ENCODE measurements around the gene LAMA2.

LAMA2 gene

DNA sequence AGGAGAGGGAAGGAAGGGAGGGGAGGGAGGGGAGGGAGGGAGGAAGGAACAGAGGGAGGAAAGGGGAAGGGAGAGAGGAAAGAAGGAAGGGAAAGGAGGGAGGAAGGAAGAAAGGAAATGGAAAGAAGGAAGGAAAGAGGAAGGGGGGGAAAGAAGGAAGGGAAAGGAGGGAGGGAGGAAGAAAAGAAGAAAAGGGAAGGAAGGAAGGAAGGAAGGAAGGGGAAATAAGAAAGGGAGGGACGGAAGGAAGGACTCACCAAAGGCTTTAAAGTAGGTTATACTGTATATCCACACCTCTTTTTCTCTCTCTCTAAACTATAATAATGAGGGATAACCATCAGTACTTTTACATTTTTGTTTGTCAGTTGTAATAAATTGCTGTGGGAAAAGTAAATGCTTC, 502.2 kb downstream of the LAMA2 start:
- DNase-seq = no peak

DNA sequence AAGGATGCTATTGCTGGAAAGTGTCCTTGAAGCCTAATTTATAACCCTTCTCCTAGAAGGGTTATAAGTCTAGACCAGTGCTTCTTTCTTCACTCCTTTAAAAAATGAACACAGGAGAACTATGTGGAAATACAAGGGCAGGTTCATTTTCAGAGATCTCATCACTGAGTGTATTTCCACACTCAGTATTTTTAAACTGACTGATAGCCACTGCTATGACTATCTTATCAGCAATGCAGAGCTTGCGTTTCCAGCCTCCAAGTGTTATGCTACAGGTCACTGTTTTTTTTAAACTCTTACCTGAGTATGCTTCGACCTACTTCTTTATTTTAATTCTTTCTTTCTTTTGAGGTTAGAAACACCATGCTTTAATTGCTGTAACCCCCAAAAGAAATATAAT, 508.0 kb downstream of the LAMA2 start:
- no peak for DNase-seq

DNA sequence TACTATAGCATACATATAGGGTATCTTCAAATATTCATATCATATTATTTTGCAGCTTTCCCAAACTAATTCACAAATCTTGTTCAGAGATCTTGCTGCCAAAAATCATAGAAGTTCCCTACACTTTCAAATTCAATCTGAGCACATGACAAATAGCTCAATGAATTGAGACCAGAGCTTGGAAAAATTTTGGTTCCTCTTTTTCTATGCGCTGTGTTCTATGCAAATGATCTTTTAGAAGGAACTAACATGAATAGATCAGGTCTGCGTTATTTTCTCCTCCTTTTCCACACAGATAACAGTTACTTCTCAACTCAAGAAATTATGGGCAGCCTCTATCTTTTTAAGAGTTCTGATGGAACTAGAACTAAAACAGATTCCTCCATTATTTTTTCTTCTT, 510.7 kb downstream of the LAMA2 start:
- DNase-seq = no peak

DNA sequence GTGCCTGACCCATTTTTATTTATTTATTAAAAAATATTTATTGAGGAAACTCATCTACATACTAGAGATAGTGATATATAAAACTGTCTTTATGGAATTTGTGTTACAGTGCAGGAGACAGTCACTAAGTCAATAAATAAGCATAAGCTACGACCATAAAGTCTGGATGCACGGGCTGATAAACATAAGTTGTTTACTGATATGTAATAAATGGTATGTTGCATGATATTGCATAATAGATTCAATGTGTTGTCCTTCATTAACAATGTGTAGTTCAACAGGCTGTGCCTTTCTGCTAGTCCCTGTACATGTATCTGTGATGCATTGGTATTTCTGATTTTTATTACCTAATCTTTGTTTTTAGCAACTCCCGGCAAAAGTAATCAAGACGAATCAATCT, 515.8 kb downstream of the LAMA2 start:
- no peak for DNase-seq

DNA sequence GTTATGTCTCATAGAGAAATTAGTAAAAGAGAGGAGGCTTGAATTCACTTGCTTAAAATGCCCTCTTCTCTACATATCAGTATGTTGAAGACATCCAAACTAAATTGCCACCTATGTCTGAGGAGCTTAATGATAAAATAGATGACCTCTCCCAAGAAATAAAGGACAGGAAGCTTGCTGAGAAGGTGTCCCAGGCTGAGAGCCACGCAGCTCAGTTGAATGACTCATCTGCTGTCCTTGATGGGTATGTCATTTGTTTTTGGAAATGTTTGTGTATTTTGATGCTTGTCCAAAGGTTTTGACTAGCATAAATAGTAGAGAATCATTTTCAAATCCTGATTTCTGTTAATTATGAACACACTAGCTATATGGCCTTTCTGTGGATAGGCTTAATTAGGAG, 519.3 kb downstream of the LAMA2 start:
- DNase-seq = no peak

DNA sequence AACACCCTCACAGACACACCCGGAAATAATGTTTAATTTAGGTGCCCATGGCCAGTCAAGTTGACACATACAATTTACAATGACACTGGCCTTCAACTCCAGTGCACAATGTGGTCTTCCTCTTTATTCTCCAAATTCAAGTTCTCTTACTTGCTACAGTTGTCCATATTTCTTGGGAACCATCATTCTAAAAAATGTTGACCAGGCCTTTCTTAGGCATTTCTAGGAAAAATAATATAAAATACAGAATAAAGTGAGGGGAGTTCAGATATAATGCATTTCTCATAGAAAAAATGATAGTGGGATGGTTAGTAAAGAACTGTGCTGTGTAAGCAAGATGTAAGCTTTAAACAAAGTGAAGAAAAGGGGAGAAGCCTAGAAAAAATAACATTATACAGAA, 528.2 kb downstream of the LAMA2 start:
- DNase-seq = no peak

DNA sequence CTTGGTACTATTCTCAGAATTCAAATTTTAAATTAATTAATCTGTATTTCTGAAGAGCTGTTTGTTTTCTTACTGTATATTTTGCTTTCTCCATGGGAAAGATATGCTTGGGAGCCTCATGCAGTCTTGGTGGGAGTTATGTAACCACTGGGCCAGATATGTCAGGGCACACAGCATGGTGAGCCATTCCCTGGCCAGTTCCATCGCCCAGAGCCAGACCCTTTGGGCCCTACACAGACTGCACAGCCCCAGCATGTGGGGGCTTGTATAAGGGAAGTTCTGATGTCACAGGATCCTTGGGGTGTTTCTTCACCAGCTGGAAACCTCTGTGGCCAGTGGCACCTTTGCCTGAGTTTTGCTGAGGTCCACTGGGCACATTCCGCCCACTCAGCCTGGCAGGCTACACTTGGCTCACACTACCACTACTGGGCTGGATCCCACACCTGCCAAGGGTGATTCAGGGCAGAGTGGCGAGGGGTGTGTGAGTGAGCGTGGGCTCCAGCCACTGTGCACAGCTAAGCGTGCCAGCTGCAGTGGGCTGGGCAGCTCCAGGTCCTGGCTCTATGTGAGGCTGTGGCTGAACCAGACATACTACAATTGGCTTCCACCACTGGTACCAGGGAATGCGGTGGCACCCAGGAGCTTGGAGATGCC, 533.5 kb downstream of the LAMA2 start:
- no peak for DNase-seq

DNA sequence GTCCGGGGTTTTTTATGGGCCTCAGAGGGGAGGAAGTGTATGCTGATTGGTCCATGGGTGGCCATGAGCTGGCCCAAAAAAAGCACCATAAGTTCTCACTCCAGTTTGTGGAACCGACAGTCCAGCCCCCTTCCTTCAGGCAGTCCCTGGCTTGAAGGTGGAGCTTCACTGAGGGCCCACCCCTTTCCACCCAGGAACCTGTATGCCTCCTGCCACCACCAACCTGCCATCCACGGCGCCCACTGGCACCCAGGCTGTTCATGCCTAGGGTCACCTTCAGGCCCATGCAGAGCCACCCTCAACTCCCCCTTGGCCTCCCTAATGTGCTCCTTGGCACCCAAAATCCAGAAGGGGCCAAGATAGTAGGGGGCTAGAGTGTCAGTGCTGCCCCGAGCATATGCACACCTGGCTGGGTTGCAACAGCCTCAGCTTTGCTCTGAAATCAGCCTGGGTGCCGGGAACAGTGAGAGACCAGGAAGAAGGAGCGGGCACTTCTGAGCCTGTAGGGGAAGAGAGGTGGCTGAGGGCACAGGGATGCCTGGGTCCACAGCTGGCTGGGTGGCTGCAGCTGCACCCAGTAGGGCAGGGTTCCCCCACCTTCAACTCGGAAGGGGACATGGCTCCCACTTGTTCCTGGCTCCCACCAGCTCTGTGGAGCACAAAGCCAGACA, 534.6 kb downstream of the LAMA2 start:
- DNase-seq = no peak

DNA sequence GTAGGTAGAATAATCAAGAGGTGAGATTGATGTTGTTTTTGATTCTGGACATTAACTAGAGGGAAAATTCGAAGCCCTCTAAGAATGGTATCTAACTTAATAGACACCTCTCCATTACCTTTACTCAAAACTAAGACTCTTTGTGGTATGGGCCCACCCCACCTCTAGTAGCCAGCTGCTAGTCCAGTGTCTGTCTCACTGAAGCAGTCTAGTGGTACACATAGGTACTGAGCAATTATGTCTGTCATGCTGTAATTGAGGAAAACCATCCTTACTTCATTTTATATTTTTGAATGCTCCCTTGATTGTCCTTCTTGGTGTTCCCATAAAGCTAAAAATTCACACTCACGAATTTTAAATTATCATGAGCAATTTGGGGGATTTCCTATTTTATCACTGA, 536.4 kb downstream of the LAMA2 start:
- DNase-seq = no peak

DNA sequence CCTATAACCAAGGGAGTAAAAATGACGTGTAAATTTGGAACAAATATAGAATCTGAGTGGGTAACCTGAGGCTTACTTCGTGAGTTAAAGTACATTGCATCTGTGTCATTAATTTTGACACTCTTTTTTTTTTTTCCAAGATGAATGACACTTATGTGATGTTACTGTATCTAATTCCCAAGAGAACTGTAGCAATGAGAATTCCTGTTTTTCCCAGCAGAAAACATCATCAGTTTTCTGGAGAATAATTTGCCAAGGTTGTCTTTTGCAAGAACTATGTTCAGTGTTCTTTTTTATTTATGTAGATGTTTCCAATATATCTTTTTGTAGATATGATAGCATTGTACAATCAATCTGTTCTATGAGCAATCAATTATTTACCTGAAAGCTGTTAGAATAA, 543.4 kb downstream of the LAMA2 start:
- no peak for DNase-seq

DNA sequence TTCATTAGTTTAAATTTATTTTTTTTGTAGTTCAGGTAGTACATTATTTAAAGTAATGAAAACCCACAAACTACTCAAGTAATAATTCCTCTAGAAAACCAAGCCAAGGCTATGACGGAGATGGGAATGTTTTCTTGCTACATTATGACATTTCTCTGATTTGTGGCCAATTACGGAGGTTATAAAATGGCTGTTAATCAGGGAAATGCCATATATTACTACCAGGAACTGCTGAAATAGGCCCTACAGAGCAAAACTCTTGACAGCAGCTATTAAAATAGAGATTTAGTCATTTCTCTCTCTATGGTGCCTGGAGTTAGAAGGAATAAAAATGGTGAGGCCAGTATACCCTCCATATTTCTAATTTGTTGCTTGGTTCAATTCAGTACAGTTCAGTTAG, 547.0 kb downstream of the LAMA2 start:
- no peak for DNase-seq

DNA sequence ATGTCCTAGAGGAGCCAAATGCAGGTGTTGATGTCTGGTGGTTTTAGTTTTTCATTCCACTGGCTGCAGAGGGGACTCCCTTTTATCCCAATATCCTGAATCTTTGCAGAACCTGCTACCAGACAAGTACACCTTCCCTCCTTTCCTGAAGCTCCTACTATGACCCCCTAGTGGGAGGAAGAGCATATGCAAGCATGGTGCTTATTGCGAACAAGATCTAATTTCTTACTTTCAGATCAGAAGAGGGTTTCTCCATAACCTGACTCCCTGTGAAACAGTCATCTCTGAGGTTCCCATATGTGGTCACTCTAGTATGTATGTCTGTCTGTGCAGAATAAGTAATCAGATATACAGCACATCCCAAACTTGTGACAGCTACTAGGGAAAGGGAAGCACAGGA, 549.8 kb downstream of the LAMA2 start:
- no peak for DNase-seq

DNA sequence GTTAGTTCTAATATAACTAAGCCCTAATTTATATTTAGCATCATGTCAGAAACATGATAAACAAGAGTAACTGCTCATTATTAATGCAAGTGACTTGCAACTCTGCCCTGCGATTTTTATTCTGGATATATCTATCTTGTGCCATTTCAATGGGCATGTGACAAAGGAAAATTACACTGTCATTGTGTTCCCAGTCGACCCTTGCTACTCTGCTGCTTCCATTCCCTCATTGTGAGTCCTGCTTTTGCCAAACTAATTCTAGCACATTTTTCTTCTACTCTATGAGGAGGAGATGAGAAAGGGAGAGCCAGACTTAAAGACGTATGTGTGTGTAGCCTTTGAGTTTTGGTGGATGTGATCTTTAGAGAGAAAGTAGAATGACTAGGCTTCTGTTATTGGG, 551.2 kb downstream of the LAMA2 start:
- no peak for DNase-seq

DNA sequence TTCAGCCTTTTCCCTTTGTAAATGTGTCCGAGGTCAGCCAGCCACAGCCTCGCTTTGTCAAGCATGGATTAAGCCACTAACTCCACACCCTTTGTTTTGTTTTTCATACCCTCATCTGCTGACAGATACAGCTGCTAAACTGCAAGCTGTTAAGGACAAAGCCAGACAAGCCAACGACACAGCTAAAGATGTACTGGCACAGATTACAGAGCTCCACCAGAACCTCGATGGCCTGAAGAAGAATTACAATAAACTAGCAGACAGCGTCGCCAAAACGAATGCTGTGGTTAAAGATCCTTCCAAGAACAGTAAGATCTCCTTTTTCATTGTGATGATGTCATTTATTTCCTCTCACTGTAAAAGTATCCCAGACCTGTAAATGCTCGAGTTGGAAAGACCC, 557.8 kb downstream of the LAMA2 start:
- no peak for DNase-seq

DNA sequence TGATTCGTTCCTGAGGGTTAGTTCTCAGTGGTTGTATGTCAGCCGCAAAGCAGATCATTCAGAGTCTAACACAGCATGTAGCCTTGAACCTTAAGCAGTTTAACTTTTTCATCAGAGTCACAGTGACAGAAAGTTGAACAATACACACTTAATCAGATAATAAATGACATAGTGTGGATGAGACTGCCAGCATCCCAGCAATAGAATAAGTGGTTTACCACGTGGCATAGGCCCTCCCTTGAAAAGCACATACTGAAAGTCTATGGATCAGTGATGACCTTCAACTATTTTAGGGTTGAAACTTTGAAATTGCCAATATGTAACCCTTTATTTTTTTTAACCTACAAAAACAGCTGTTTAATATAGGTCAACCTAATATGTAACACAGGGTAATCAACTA, 561.7 kb downstream of the LAMA2 start:
- DNase-seq = no peak

DNA sequence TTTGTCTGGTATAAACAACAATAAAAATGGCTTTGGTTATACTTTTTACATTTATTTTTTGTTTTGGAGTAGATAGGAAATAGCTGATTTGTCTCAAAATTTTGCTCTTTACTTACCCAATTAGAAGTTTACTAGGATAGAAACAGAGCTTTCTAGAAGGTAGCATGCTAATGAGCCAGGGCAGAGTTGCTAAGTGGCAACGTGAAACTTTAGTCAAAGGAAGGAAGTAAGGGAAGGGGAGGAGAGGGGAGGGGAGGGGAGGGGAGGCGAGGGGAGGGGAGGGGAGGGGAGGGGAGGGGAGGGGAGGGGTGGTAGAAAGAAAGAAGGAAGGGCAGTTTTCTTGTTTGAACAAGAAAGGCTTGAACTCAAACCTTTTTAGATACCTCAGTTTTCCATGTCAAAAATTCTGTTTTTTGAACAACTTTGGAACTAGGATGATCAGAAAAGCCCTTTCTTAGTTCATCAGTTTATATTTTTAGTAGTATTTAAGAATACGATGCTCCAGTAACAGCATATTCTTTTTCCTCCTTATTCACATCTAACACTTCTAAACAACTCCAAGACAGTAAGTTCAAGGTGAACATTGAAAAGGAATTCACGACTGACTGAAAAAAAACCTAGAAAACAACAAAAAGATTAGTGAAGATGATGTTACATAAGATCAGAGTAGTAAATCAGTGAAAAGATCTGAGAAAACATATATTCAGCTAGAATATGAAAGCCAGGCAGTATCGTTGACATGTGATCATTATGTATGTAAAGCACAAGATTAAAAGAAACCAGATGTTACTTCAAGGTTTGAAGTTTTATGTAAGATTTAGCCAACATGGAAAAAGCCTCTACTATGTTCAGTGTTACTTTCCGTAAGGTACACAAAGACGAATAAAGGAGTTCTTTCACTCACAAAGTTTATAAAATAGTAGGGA, 563.6 kb downstream of the LAMA2 start:
- DNase-seq = no peak

DNA sequence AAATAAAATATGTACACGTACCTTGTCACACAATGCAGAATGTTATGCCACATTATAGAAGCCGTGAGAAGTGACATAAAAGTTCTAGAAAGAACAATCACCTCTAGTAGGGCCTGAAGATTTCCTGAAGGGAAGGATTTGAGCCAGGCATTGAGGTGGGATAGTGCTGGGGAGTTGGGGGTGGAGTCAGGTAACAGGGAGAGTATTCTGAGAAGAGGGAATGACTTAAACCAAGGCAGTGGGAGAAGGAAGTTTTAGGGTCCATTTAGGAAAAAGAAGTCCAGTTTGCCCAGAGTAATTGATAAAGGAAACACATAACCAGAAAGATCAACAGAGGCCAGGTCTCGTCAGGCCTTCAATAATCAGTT, 564.2 kb downstream of the LAMA2 start:
- DNase-seq = no peak

DNA sequence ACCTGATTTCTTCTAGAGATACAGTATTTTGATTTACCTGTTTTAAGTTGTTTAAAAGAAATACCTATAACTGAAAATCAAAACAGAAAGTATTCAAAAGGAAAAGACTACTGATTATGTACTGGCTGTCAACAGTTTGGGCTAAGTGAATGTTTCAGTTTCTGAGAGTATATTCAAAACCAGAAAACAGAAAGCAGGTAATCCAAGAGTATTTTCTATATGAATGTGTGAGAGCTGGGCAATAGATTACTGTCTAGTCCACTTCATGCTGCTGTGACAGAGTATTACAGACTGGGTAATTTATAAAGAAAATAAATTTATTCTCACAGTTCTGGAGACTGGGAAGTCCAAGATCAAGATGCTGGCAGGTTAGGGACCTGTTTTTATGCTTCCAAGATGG, 566.0 kb downstream of the LAMA2 start:
- no peak for DNase-seq

DNA sequence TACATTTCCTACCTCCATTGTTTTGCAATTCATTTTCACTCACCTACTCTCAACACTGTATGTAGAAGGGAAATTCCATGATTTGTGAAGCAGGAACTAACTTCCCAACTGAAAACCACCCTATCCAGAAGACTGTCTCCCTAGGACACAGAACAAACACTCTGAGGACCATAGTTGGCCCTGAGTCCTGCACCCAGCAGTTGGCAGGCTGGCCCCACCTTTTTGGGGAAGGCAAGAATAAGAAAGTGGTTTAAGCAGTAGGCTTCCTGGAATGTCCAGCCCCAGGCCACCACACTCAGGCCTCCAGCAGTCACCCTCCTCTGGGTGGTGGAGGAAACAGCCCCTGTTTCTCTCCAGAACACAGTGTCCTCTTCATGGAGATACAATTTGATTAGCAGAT, 568.2 kb downstream of the LAMA2 start:
- DNase-seq = no peak

DNA sequence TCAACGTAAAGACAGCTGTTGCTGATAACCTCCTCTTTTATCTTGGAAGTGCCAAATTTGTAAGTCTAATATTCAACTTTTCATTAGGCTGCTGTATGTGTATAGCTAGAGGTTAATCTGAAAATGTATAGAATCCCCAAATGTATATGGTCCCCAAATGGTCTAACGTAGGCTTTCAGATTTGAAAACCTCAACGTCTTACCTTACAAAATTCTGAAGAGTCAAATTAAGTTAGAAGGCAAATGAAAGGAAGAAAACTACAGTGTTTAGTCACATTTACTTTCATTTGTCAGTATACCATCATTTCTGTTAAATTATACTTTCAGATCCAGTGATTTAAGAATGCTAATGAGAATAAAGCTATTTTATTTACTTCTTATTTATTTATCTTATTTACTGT, 570.1 kb downstream of the LAMA2 start:
- DNase-seq = no peak

DNA sequence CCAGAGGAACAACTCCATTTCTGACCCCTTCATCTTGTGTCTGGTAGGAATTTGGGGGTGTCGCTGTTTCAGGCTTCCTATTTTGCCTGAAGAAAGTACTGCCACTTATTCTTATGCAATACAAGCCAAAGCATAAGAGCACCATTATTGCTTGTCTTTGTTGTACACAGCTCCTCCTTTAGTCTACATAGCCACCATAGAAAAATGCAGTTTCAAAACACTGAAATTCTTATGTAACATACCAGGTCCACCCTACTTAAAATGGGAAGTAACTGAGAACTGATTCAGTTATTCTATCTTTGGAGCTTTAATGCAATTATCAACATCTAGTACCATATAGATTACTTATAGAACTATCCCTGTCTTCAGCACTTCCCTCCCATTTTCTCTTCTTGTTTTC, 571.5 kb downstream of the LAMA2 start:
- no peak for DNase-seq

DNA sequence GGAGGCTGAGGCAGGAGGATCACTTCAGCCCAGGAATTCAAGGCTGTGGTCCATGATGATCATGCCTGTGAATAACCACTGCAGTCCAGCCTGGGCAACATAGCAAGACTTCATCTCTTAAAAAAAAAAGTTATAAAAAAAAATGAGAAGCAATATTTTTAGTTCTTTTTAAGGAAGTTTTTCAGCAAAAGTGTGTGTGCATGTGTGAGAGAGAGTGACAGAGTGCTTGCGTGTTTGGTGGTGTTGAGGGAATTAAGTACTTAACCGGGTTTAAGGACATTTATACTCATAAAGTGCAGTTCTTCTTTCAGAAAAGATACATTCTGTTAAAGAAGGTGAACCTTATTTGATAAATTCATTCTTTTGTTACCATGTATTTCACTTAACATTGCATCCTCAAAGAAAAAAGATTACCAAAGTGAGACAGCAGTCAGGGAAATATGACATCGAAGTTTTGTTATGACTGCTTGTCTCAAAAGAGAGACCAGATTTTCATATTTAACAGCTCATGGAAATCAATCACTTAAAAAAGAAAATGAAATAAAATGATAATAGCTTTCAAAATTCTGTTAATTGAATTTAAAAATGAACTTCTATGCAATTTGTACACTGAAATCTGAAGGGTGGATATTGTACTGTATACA, 572.3 kb downstream of the LAMA2 start:
- no peak for DNase-seq

DNA sequence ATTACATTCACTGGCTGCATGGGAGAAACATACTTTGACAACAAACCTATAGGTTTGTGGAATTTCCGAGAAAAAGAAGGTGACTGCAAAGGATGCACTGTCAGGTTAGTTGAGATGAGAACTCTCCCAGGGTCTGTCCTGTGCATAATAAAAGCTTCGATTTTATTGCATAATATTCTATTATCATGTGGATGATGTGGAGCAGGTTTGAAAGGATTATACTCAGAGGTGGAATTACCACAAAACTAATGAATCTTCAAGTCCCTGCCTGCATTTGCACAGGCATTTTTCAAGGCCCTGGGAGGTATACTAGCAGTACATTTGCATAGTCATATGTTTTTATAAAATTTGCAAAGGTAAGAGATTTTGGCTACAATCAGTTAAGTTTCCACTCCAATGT, 577.3 kb downstream of the LAMA2 start:
- DNase-seq = no peak

All from CD4-positive, alpha-beta T cell treated with Interleukin-4 for 4 hours (primary cell).